IMR-90 (cell line): Measurements from ENCODE around the gene PRKAR1A. TPM values are rescaled to one million over a fixed set of nuclear protein-coding genes. Genes with fewer than 3 reads are reported as not detected.

Experiments
- ATAC-seq: fragments of 200-7000 bp; cut with Tn5 transposase; 2 replicates; pipeline ENCODE4 v1.9.1; 2020; ENCODE audit warnings: low read depth, mild to moderate bottlenecking, moderate library complexity
- BruUV-seq: library from RNA; stranded (reverse); fragments of 400-500 nt; replicated peaks from 2 replicates; lab custom pipeline; 2021; lab: Mats Ljungman, UMichigan
- CTCF ChIA-PET: fragments of 300-600 bp; formaldehyde crosslinking; extraction: SDS; loops from one replicate; lab custom pipeline; 2021; ENCODE audit warnings: antibody characterized with exemption; lab: Yijun Ruan, JAX
- POLR2A ChIA-PET: fragments of 300-600 bp; sonication (Branson Sonifier 250); formaldehyde crosslinking; loops from one replicate; lab custom pipeline; 2022; ENCODE audit warnings: antibody characterized with exemption; ENCODE audit not compliant: unreplicated experiment; lab: Charles Lee
- DNase-seq: peaks from one replicate; pipeline ENCODE4 v3.0.0; 2013
- H2AFZ ChIP-seq: replicated peaks from 2 replicates; pipeline ENCODE3; 2013; ENCODE audit warnings: low read length, mild to moderate bottlenecking; ENCODE audit not compliant: poor library complexity
- H2AK5ac ChIP-seq: 2 replicates; pipeline ENCODE4 v1.6.1; 2013; ENCODE audit warnings: low read depth, low read length, inconsistent platforms
- H2AK9ac ChIP-seq: replicated peaks from 2 replicates; pipeline ENCODE3; 2013; ENCODE audit warnings: mild to moderate bottlenecking, low read depth, low read length, moderate library complexity; ENCODE audit not compliant: poor library complexity
- H2BK120ac ChIP-seq: 2 replicates; pipeline ENCODE4 v1.6.1; 2013; ENCODE audit warnings: low read depth, low read length, inconsistent platforms
- H2BK15ac ChIP-seq: 3 replicates; pipeline ENCODE4 v1.6.1; 2013; ENCODE audit warnings: low read depth, low read length, inconsistent platforms
- H2BK20ac ChIP-seq: 2 replicates; pipeline ENCODE4 v1.6.1; 2013; ENCODE audit warnings: low read depth, mild to moderate bottlenecking, inconsistent platforms, low read length, moderate library complexity
- H2BK5ac ChIP-seq: 2 replicates; pipeline ENCODE4 v1.6.1; 2013; ENCODE audit warnings: mild to moderate bottlenecking, low read depth, low read length, inconsistent platforms; ENCODE audit not compliant: poor library complexity, severe bottlenecking
- H3K14ac ChIP-seq: replicated peaks from 2 replicates; pipeline ENCODE4 v1.6.1; 2013; ENCODE audit warnings: low read depth, low read length, inconsistent platforms
- H3K18ac ChIP-seq: 2 replicates; pipeline ENCODE4 v1.6.1; 2013; ENCODE audit warnings: low read depth, low read length, control low read depth
- H3K23ac ChIP-seq: 2 replicates; pipeline ENCODE4 v1.6.1; 2013; ENCODE audit warnings: low read depth, low read length, inconsistent platforms
- H3K27ac ChIP-seq: 2 replicates; pipeline ENCODE4 v1.5.1; 2013; ENCODE audit warnings: mild to moderate bottlenecking, control low read depth, low read length; ENCODE audit not compliant: insufficient read depth
- H3K27me3 ChIP-seq: 2 replicates; pipeline ENCODE4 v1.6.1; 2013; ENCODE audit warnings: low read length; ENCODE audit not compliant: control insufficient read depth, insufficient read depth
- H3K36me3 ChIP-seq: 2 replicates; pipeline ENCODE4 v1.6.1; 2013; ENCODE audit warnings: low read length, mixed read lengths; ENCODE audit not compliant: control insufficient read depth, insufficient read depth
- H3K4ac ChIP-seq: 2 replicates; pipeline ENCODE4 v1.6.1; 2013; ENCODE audit warnings: low read depth, low read length, inconsistent platforms
- H3K4me1 ChIP-seq: 2 replicates; pipeline ENCODE4 v1.6.1; 2013; ENCODE audit warnings: low read length, mixed read lengths; ENCODE audit not compliant: control insufficient read depth, insufficient read depth
- H3K4me2 ChIP-seq: 2 replicates; pipeline ENCODE4 v1.6.1; 2013; ENCODE audit warnings: low read depth, mild to moderate bottlenecking, control low read depth, low read length, moderate library complexity
- H3K4me3 ChIP-seq: 2 replicates; pipeline ENCODE4 v1.5.1; 2013; ENCODE audit warnings: low read depth, mild to moderate bottlenecking, control low read depth, low read length, moderate library complexity; ENCODE audit not compliant: insufficient read depth
- H3K56ac ChIP-seq: 2 replicates; pipeline ENCODE4 v1.6.1; 2013; ENCODE audit warnings: low read length, inconsistent platforms; ENCODE audit not compliant: insufficient read depth; ENCODE audit errors: extremely low read depth
- H3K79me1 ChIP-seq, 2 experiments: 2 replicates each; pipeline ENCODE4 v1.6.1; 2013; ENCODE audit warnings: low read length in 2 of 2, inconsistent platforms in 1 of 2, low read depth in 1 of 2
- H3K9ac ChIP-seq: 2 replicates; pipeline ENCODE4 v1.6.1; 2013; ENCODE audit warnings: low read depth, low read length, control low read depth
- H3K9me1 ChIP-seq: 2 replicates; pipeline ENCODE4 v1.6.1; 2013; ENCODE audit warnings: low read length, inconsistent platforms; ENCODE audit not compliant: insufficient read depth
- H3K9me3 ChIP-seq: 2 replicates; pipeline ENCODE4 v1.6.1; 2013; ENCODE audit warnings: low read length; ENCODE audit not compliant: control insufficient read depth, insufficient read depth
- H4K20me1 ChIP-seq: 2 replicates; pipeline ENCODE4 v1.6.1; 2013; ENCODE audit warnings: low read length, inconsistent platforms; ENCODE audit not compliant: insufficient read depth
- H4K5ac ChIP-seq: 2 replicates; pipeline ENCODE4 v1.6.1; 2013; ENCODE audit warnings: mild to moderate bottlenecking, low read depth, low read length, control low read depth
- H4K8ac ChIP-seq, 2 experiments: 2 replicates each; pipeline ENCODE4 v1.6.1; 2013; ENCODE audit warnings: low read depth in 2 of 2, low read length in 2 of 2, control low read depth in 1 of 2, inconsistent platforms in 1 of 2
- H4K91ac ChIP-seq: 2 replicates; pipeline ENCODE4 v1.6.1; 2013; ENCODE audit warnings: low read depth, low read length, inconsistent platforms; ENCODE audit not compliant: insufficient read depth
- CEBPB ChIP-seq: IDR thresholded peaks from 2 replicates; pipeline ENCODE4 v1.6.1; 2012; ENCODE audit warnings: low read depth, low read length, improper control_type of control experiment
- FOS ChIP-seq: fragments of 150-350 bp; IDR thresholded peaks from 2 replicates; pipeline ENCODE4 v1.6.1; 2016; ENCODE audit warnings: low read depth, low read length
- MAFK ChIP-seq: IDR thresholded peaks from 2 replicates; pipeline ENCODE4 v1.6.1; 2012; ENCODE audit warnings: low read depth, low read length, improper control_type of control experiment
- MAZ ChIP-seq: IDR thresholded peaks from 2 replicates; pipeline ENCODE4 v1.6.1; 2012; ENCODE audit warnings: low read depth, mild to moderate bottlenecking, low read length, improper control_type of control experiment, moderate library complexity, borderline replicate concordance
- MXI1 ChIP-seq: IDR thresholded peaks from 2 replicates; pipeline ENCODE4 v1.6.1; 2012; ENCODE audit warnings: low read depth, mild to moderate bottlenecking, low read length, moderate library complexity, borderline replicate concordance
- NFE2L2 ChIP-seq: fragments of 150-350 bp; IDR thresholded peaks from 2 replicates; pipeline ENCODE4 v1.6.1; 2016; ENCODE audit warnings: low read depth, mild to moderate bottlenecking, low read length
- RAD21 ChIP-seq: IDR thresholded peaks from 2 replicates; pipeline ENCODE4 v1.6.1; 2012; ENCODE audit warnings: low read length, improper control_type of control experiment
- RCOR1 ChIP-seq: IDR thresholded peaks from 2 replicates; pipeline ENCODE4 v1.6.1; 2012; ENCODE audit warnings: mild to moderate bottlenecking, low read length, improper control_type of control experiment; ENCODE audit not compliant: insufficient replicate concordance
- RFX5 ChIP-seq: IDR thresholded peaks from 2 replicates; pipeline ENCODE4 v1.8.0; 2012; ENCODE audit warnings: low read depth, mild to moderate bottlenecking, low read length, moderate library complexity
- SMC3 ChIP-seq: fragments of 150-350 bp; IDR thresholded peaks from 2 replicates; pipeline ENCODE4 v1.6.1; 2016; ENCODE audit warnings: low read depth, mild to moderate bottlenecking, antibody characterized with exemption, low read length, moderate library complexity
- WGBS, 2 experiments: methylation state at CpG; one replicate each; pipeline versions ENCODE4 v1.1.5 to v1.1.7; 2013; ENCODE audit warnings: missing lambda C conversion rate in 2 of 2; ENCODE audit not compliant: insufficient read length in 1 of 2; ENCODE audit errors: extremely low coverage in 2 of 2; 5-methylcytosine and 5-hydroxymethylcytosine counted together
- dilution Hi-C: fragments of 300-500 bp; cut with HindIII; formaldehyde crosslinking; loops from one replicate; pipeline ENCODE4 v1.14.3; 2018; ENCODE audit warnings: low sequenced_read_pairs; ENCODE audit not compliant: unreplicated experiment
- in situ Hi-C: fragments of 300-500 bp; cut with MboI; formaldehyde crosslinking; loops from 3 replicates; pipeline ENCODE4 v1.14.3; 2019; ENCODE audit warnings: low sequenced_read_pairs, inconsistent platforms, mixed read lengths
- intact Hi-C: fragments of 100-400 bp; cut with micrococcal nuclease; formaldehyde crosslinking; loops from 2 replicates; pipeline ENCODE4 v1.10.0; 2022
- polyA plus RNA-seq, 3 experiments: library from polyadenylated mRNA; depleted of rRNA; stranded (reverse); fragments of >200 nt; gene quantifications; 2 replicates each; pipeline ENCODE4 v1.2.3, GENCODE V29; 2012; ENCODE audit warnings: low replicate concordance in 1 of 3
- total RNA-seq: library from RNA; depleted of rRNA; stranded (reverse); fragments of >200 nt; gene quantifications from 2 replicates; pipeline ENCODE4 v1.2.3, GENCODE V29; 2012
- TF ChIP-seq, protein P1 (sequence below): fragments of 150-350 bp; IDR thresholded peaks from 2 replicates; pipeline ENCODE4 v1.6.1; 2017; ENCODE audit warnings: mild to moderate bottlenecking, antibody characterized with exemption, low read length, low read depth
- TF ChIP-seq, protein P2 (sequence below): fragments of 150-350 bp; IDR thresholded peaks from 2 replicates; pipeline ENCODE4 v1.6.1; 2016; ENCODE audit warnings: low read depth, mild to moderate bottlenecking, low read length, moderate library complexity, borderline replicate concordance
- TF ChIP-seq, protein P3 (sequence below): conservative IDR thresholded peaks from 2 replicates; pipeline ENCODE4 v1.5.1; 2012; ENCODE audit warnings: mild to moderate bottlenecking, low read depth, low read length, improper control_type of control experiment

Gene PRKAR1A
- total and polyA plus RNA-seq, 2 of the 4 experiments (the other 2 are of a cell fraction), result 145 to 256 TPM

DNA sequence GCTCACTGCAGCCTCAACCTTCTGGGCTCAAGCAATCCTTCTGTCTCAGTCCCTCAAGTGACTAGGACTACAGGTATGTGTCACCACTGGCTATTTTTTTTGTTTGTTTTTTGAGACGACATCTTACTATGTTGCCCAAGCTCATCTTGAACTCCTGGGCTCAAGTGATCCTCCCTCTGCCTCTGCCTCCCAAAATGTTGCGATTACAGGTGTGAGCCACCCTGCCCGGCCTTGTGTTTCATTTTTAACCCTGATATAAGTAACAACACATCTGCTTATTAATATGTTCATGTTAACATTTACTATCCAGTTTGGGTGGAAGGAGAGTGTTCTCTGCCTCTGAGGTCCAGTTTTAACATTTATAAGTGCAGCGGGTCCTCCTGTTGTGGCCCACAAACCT, 85.8 kb downstream of the PRKAR1A start:
- Histone ChIP-seq H3K36me3 (no peaks in the 10 kb centered on the region), H2AK5ac (no peak overlapping the region), H3K9me1 (no peaks in the 10 kb centered on the region), H3K9me3 (no peaks in the 10 kb centered on the region), H4K8ac (no peak overlapping the region), H3K27ac (no peak overlapping the region), H3K4ac (no peak overlapping the region), H3K79me1 (no peaks in the 10 kb centered on the region), H3K9ac (no peak overlapping the region), H2BK5ac (no peak overlapping the region), H3K56ac (no peak overlapping the region), H3K4me2 (no peak overlapping the region), H2BK20ac (no peak overlapping the region), H3K14ac (no peak overlapping the region), H4K20me1 (no peaks in the 10 kb centered on the region), H2AK9ac (no peak overlapping the region), H2BK120ac (no peak overlapping the region), H3K27me3 (peaks cover 50% of the 10 kb centered on the region), H3K23ac (no peak overlapping the region), H4K91ac (no peak overlapping the region), H2AFZ (no peak overlapping the region), H3K4me3 (no peak overlapping the region), H3K18ac (no peak overlapping the region), H2BK15ac (no peak overlapping the region), H3K4me1 (no peaks in the 10 kb centered on the region; the same call in 1 of the 2 replicates), H4K5ac (no peak overlapping the region)
- dilution Hi-C loops (no loop called here), in situ Hi-C loops (no loop called here), intact Hi-C loops (no loop called here)
- ATAC-seq, result no peak
- POLR2A ChIA-PET, result no interaction called here
- TF ChIP-seq NFE2L2, result no peak
- TF ChIP-seq, protein P1, sequence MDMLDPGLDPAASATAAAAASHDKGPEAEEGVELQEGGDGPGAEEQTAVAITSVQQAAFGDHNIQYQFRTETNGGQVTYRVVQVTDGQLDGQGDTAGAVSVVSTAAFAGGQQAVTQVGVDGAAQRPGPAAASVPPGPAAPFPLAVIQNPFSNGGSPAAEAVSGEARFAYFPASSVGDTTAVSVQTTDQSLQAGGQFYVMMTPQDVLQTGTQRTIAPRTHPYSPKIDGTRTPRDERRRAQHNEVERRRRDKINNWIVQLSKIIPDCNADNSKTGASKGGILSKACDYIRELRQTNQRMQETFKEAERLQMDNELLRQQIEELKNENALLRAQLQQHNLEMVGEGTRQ, result no peak
- TF ChIP-seq, protein P2, sequence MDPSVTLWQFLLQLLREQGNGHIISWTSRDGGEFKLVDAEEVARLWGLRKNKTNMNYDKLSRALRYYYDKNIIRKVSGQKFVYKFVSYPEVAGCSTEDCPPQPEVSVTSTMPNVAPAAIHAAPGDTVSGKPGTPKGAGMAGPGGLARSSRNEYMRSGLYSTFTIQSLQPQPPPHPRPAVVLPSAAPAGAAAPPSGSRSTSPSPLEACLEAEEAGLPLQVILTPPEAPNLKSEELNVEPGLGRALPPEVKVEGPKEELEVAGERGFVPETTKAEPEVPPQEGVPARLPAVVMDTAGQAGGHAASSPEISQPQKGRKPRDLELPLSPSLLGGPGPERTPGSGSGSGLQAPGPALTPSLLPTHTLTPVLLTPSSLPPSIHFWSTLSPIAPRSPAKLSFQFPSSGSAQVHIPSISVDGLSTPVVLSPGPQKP, result no peak
- TF ChIP-seq MAFK, result no peak
- TF ChIP-seq RCOR1, result no peak
- no peak for TF ChIP-seq CEBPB
- TF ChIP-seq MXI1, result no peak
- no peak for TF ChIP-seq FOS
- TF ChIP-seq RAD21, result no peak
- TF ChIP-seq SMC3, result no peak
- TF ChIP-seq MAZ, result no peak
- TF ChIP-seq RFX5, result no peak
- TF ChIP-seq, protein P3, sequence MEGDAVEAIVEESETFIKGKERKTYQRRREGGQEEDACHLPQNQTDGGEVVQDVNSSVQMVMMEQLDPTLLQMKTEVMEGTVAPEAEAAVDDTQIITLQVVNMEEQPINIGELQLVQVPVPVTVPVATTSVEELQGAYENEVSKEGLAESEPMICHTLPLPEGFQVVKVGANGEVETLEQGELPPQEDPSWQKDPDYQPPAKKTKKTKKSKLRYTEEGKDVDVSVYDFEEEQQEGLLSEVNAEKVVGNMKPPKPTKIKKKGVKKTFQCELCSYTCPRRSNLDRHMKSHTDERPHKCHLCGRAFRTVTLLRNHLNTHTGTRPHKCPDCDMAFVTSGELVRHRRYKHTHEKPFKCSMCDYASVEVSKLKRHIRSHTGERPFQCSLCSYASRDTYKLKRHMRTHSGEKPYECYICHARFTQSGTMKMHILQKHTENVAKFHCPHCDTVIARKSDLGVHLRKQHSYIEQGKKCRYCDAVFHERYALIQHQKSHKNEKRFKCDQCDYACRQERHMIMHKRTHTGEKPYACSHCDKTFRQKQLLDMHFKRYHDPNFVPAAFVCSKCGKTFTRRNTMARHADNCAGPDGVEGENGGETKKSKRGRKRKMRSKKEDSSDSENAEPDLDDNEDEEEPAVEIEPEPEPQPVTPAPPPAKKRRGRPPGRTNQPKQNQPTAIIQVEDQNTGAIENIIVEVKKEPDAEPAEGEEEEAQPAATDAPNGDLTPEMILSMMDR, result no peak
- no peak for DNase-seq
- BruUV-seq, result no TSS peak
- CTCF ChIA-PET, result interaction anchor here (0.6 kb wide), 1 partner anchor 589 kb away, joined by 3 read pairs; no protein-coding TSS in a partner anchor
- WGBS, 2 experiments, result no CpG with 5 or more reads among the region's 4 CpGs
